Subcutaneous adipose tissue (tissue), 4 donors: ENCODE data around the gene NCKAP1. TPM values are rescaled to one million over a fixed set of nuclear protein-coding genes. Genes with fewer than 3 reads are reported as not detected.

Experiments
- total RNA-seq, 4 donors: library from RNA; depleted of rRNA; stranded (reverse); fragments of >200 nt; gene quantifications; one replicate each; pipeline ENCODE4 v1.1.0, GENCODE V29; 2016
- TF ChIP-seq, protein P1 (sequence below): fragments of 450-650 bp; IDR thresholded peaks from one replicate; pipeline ENCODE4 v1.5.1; 2016; ENCODE audit warnings: low read depth, mild to moderate bottlenecking, control low read depth, antibody characterized with exemption, moderate library complexity

Gene NCKAP1
- total RNA-seq, 4 donors from 2014 or later, result 123 to 308 (median 157) TPM

DNA sequence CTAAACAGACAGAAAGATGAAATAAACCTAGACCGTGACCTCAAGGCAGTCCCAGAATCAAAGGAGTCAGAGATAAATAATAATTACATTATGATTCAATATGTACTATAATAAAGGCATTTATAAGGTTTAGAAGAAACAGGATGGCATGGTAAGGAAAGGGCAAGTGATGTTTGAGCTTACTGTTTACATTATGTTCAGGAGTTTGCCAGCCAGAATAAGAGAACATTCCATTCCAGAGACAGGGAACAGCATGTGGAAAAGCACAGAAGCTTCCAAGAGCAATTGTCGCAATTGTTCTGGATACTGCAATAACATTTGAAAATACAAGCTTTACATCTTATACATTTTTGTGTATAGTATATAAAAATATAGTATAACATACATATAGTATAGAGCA lies 121.8 kb downstream of the NCKAP1 start:
- TF ChIP-seq, protein P1, sequence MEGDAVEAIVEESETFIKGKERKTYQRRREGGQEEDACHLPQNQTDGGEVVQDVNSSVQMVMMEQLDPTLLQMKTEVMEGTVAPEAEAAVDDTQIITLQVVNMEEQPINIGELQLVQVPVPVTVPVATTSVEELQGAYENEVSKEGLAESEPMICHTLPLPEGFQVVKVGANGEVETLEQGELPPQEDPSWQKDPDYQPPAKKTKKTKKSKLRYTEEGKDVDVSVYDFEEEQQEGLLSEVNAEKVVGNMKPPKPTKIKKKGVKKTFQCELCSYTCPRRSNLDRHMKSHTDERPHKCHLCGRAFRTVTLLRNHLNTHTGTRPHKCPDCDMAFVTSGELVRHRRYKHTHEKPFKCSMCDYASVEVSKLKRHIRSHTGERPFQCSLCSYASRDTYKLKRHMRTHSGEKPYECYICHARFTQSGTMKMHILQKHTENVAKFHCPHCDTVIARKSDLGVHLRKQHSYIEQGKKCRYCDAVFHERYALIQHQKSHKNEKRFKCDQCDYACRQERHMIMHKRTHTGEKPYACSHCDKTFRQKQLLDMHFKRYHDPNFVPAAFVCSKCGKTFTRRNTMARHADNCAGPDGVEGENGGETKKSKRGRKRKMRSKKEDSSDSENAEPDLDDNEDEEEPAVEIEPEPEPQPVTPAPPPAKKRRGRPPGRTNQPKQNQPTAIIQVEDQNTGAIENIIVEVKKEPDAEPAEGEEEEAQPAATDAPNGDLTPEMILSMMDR, result no peak

DNA sequence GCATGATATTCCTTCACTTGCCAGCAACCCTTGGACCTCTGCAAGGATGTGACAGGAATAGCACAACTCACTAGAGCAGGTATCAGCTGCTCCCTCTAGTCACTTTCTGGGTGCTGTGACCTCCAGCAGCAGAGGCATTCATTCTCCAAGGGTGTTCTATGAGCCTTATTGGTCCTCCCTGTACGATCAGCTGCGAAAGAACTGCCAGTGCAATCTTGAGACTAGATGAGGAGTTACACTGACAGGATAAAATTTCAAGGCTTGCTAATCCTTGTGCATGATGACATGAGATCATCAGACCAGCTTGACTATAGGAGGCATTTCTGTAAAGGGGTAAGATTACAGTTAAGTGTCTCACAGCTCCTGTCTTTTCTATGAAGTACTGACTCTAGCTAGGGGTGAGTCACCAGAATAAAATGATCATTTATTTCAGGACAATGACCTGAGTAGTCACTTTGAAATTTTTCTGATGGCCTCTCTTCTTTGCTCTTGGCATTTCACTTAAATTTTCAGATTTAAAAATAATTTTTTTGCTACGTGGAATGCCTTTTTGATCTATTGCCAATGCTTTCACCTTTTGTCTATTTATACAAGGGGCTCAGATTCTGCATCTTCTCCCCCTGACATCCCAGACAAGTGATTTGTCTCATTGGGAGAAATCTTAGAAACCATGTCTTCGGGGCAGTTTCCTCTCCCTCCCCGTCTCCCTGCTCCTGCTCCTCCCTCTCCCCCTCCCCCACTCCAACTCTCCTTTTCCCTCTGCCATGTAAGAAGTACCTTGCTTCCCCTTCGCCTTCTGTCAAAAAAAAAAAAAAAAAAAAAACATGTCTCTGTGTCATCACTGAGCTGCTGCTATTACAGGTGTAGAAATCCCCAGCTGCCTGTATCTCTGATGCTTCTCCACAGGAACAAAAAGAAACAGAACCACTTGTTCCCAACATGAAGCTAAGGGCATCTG lies 122.6 kb downstream of the NCKAP1 start:
- TF ChIP-seq, protein P1, result no peak

DNA sequence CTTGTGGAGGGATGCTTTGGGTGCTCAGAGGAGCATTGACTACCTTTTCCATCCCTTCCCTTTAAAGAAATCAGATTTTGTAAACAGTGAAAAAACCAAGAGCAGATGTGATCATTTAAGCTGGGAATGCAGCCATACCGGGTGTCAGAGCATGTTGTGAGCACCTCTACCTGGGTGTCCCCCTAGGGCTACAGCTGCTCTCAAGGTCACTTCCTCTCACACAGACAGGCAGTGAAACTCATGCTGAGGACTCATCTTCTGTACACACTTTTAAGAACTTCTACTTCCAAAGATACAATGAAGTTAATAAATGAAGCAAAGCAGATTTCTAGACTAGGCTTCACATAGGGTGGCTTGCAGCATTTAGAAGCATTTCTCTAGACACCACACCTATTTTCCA lies 123.4 kb downstream of the NCKAP1 start:
- TF ChIP-seq, protein P1, result no peak

DNA sequence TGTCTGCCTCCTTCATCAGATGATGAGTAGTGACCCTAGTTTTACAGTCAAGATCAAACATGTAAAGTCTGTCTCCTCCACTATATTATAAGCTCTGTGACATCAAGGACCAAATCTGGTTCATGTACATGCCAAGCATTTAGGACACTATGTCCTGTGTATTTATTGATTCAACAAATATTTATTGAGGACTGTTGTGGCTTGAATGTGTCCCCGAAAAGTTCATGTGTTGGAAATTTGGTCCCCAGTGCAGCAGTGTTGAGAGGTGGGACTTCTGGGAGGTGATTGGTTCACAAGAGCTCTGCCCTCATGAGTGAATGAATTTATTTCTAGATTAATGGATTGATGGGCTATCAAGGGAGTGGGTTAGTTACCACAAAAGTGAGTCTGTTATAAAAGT lies 125.2 kb downstream of the NCKAP1 start:
- TF ChIP-seq, protein P1, result no peak

DNA sequence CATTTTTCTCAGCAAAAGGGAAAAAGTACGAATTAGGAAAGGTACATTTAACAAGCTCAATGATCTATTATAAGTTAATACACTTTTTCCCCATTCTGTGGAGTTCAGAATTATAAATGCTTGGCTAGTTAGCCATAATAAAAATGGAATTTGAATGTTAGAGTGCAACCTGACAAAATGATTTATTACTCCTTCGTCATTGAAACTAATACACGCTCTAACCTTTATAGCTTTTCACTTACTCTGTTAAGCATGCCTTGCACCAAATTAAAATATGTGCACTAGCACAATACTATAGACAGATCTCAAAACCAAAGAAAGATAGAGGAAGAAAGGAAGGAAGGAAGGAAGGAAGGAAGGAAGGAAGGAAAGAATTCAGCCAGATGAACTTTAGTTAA lies 125.7 kb downstream of the NCKAP1 start:
- TF ChIP-seq, protein P1, result no peak

DNA sequence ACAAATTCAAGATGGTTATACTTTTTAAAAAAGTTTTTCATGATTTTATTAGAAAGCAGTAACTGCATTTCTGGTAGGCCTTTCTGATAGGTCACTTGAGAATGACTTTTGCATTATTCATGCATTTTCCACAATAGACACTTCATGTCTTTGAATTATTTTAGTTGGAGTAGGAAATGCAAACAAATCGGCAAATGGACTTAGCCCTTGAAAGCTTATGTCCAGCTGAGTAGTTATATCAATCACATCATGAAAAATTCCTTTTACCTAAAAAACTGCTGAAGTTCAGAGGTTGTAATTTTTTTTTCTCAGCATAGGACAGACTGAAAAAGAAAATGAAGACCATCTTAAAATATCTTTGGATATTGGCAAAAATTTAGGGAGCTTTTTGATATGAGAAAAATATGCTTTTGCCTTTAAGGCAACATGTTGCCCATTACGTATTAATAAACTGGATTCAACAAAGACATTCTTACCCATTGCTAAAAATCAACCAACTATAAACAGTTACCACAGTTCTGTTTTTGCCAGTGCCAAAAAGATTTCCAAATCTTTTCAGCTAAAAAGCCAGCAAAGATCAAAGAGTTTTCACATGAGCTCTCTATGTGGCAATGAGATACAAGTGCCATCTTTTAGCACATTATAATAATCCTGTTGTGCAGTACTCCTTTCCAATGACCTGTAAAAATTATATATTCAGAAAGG lies 126.3 kb downstream of the NCKAP1 start:
- TF ChIP-seq, protein P1, result no peak

DNA sequence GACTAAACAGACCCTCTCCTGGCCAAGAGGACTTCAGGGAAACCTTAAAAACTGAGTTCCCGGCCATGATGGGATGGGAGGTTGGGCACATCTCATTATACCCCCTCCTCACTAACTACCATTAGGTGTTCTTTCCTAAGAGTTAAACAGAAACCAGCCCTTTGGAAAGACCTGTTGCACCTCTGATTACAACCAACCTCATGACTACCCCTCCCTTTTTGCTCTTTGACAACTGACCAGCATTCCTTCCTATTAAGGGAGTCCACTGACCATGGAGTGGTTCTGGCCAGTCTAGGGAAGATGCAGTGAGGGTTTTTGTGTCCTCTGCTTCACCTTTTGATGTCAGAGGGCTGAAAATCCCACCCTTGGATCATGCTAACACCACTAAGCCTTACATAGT lies 127.3 kb downstream of the NCKAP1 start:
- TF ChIP-seq, protein P1, result no peak
